Measurements from ENCODE around the gene ZFYVE21.
A peak's percentile ranks its signal among the peaks of the same experiment; 100 is the strongest.

- TF ChIP-seq CTCF (IDR thresholded peaks at IDR 0.05; ENCODE audit: borderline replicate concordance, extremely low read depth, low read length, poor library complexity, severe bottlenecking), result peak; percentile 27
- TF ChIP-seq EZH2 (IDR thresholded peaks at IDR 0.05; ENCODE audit: borderline replicate concordance, low read depth, low read length, severe bottlenecking), result no peak
These were observed 33.8 kb downstream of the ZFYVE21 start for GRCh38 chr14:103749452-103749851.
